ENCODE results near the gene ZNF92. TPM values are rescaled to one million over a fixed set of nuclear protein-coding genes. Genes with fewer than 3 reads are reported as not detected.
"Not testable (repeated sequence)": the region's sequence is repeated elsewhere in the genome, so short reads cannot be mapped to it uniquely, and the experiment has no call there.

ZNF92 gene
- total RNA-seq, 1 donor from 2014 or later: 4.5 TPM

- FAIRE-seq (no peak), DNase-seq (ENCODE audit: low read depth) (peak; percentile 79)
- Histone ChIP-seq H3K36me3 (ENCODE audit: control insufficient read depth, insufficient read depth, low read length) (no peaks in the 10 kb centered on the region), H3K27me3 (ENCODE audit: control insufficient read depth, insufficient read depth, low read length) (no peaks in the 10 kb centered on the region), H3K4me3 (ENCODE audit: low read depth, low read length) (no peak overlapping the region)
- TF ChIP-seq, protein P1, sequence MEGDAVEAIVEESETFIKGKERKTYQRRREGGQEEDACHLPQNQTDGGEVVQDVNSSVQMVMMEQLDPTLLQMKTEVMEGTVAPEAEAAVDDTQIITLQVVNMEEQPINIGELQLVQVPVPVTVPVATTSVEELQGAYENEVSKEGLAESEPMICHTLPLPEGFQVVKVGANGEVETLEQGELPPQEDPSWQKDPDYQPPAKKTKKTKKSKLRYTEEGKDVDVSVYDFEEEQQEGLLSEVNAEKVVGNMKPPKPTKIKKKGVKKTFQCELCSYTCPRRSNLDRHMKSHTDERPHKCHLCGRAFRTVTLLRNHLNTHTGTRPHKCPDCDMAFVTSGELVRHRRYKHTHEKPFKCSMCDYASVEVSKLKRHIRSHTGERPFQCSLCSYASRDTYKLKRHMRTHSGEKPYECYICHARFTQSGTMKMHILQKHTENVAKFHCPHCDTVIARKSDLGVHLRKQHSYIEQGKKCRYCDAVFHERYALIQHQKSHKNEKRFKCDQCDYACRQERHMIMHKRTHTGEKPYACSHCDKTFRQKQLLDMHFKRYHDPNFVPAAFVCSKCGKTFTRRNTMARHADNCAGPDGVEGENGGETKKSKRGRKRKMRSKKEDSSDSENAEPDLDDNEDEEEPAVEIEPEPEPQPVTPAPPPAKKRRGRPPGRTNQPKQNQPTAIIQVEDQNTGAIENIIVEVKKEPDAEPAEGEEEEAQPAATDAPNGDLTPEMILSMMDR (IDR thresholded peaks at IDR 0.05; ENCODE audit: insufficient read depth, low read length, severe bottlenecking): no peak
Measured at GRCh38 chr7:65444899-65445823, 71.5 kb downstream of the ZNF92 start.

GRCh38 chr7:65447041-65447440 lies 73.4 kb downstream of the ZNF92 start:
- H3K36me3 ChIP-seq (ENCODE audit: control insufficient read depth, insufficient read depth, low read length); H3K4me3 ChIP-seq (ENCODE audit: low read depth, low read length); FAIRE-seq; DNase-seq (ENCODE audit: low read depth); H3K27me3 ChIP-seq (ENCODE audit: control insufficient read depth, insufficient read depth, low read length): not testable (repeated sequence)
- TF ChIP-seq, protein P1 (IDR thresholded peaks at IDR 0.05; ENCODE audit: insufficient read depth, low read length, severe bottlenecking): peak; percentile 19

GRCh38 chr7:65448816-65449504 lies 75.3 kb downstream of the ZNF92 start:
- Histone ChIP-seq H3K36me3 (ENCODE audit: control insufficient read depth, insufficient read depth, low read length) (no peaks in the 10 kb centered on the region), H3K4me3 (ENCODE audit: low read depth, low read length) (no peak overlapping the region), H3K27me3 (ENCODE audit: control insufficient read depth, insufficient read depth, low read length) (no peaks in the 10 kb centered on the region)
- TF ChIP-seq, protein P1 (IDR thresholded peaks at IDR 0.05; ENCODE audit: insufficient read depth, low read length, severe bottlenecking): no peak
- peak; percentile 98 for DNase-seq (ENCODE audit: low read depth)
- FAIRE-seq: no peak

GRCh38 chr7:65449505-65449852 lies 75.8 kb downstream of the ZNF92 start:
- DNase-seq (ENCODE audit: low read depth) (no peak), FAIRE-seq (no peak)
- TF ChIP-seq, protein P1 (IDR thresholded peaks at IDR 0.05; ENCODE audit: insufficient read depth, low read length, severe bottlenecking): no peak
- H3K4me3 ChIP-seq (ENCODE audit: low read depth, low read length): no peak overlapping the region
- no peaks in the 10 kb centered on the region for H3K36me3 ChIP-seq (ENCODE audit: control insufficient read depth, insufficient read depth, low read length)
- no peaks in the 10 kb centered on the region for H3K27me3 ChIP-seq (ENCODE audit: control insufficient read depth, insufficient read depth, low read length)

All from bronchial epithelial cell (primary cell).